A549 (cell line): Measurements from ENCODE around the gene SIAE.

ENCODE experiments used
- FOSB ChIP-seq: fragments of 250-450 bp; sonication (Bioruptor Pico); IDR thresholded peaks from 2 replicates; pipeline ENCODE4 v1.5.0; 2020; ENCODE audit warnings: mild to moderate bottlenecking, moderate library complexity
- KDM5A ChIP-seq: fragments of 200-600 bp; sonication (generic); IDR thresholded peaks from 2 replicates; pipeline ENCODE4 v1.6.1; 2016; ENCODE audit warnings: antibody characterized with exemption, mild to moderate bottlenecking
- MAZ ChIP-seq: fragments of 150-350 bp; IDR thresholded peaks from 2 replicates; pipeline ENCODE4 v1.6.1; 2014; ENCODE audit warnings: antibody characterized with exemption, low read depth, low read length, borderline replicate concordance
- MYC ChIP-seq: IDR thresholded peaks from 2 replicates; pipeline ENCODE4 v1.6.1; 2012; ENCODE audit warnings: mild to moderate bottlenecking, inconsistent platforms, low read length, improper control_type of control experiment, borderline replicate concordance
- POLR2A ChIP-seq: IDR thresholded peaks from 2 replicates; pipeline ENCODE4 v1.6.1; 2012; ENCODE audit warnings: mild to moderate bottlenecking, low read length
- RAD21 ChIP-seq, 2 experiments: fragments of >200 bp in 1 of 2; sonication (Bioruptor Twin) in 1 of 2; formaldehyde crosslinking in 1 of 2; IDR thresholded peaks in 1 of 2; conservative IDR thresholded peaks in 1 of 2; 2 replicates in 1 of 2; 3 replicates in 1 of 2; pipeline ENCODE4 v1.6.1; 2012 to 2018; ENCODE audit warnings: inconsistent platforms in 1 of 2
- RFX5 ChIP-seq: fragments of 450-650 bp; IDR thresholded peaks from 2 replicates; pipeline ENCODE4 v1.7.1; 2014; ENCODE audit warnings: antibody characterized with exemption, mild to moderate bottlenecking, moderate library complexity
- ZFP36 ChIP-seq: fragments of 450-650 bp; IDR thresholded peaks from 2 replicates; pipeline ENCODE4 v1.6.1; 2014; ENCODE audit warnings: borderline replicate concordance; ENCODE audit not compliant: partially characterized antibody
- TF ChIP-seq, protein P1 (sequence below): fragments of >200 bp; sonication (Bioruptor Twin); formaldehyde crosslinking; IDR thresholded peaks from 3 replicates; pipeline ENCODE4 v1.5.1; 2016

DNA sequence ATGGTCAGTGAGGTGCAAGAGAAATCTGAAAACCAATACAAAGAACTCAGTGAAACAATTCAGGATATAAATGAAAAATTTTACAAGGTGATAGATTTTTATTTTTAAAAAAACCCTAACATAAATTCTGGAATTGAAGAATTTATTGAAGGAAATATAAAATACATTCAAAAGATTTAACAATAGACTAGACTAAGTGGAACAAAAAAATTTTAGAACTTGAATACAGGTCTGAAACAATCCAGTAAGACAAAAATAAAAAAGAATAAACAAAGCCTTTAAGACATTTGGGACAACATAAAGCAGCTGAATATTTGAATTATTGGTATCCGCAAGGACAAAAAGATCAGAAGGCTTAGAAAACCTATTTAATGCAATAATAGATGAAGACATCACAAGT lies 8.9 kb upstream of the SIAE start:
- TF ChIP-seq MAZ (no peak), RFX5 (no peak), KDM5A (no peak), RAD21 (conservative IDR thresholded peaks at IDR 0.05 in 1 of 2, IDR thresholded peaks at IDR 0.05 in 1 of 2) (no peak), MYC (no peak), POLR2A (no peak), FOSB (CRISPR knock-in tag) (no peak), ZFP36 (no peak)
- TF ChIP-seq, protein P1, sequence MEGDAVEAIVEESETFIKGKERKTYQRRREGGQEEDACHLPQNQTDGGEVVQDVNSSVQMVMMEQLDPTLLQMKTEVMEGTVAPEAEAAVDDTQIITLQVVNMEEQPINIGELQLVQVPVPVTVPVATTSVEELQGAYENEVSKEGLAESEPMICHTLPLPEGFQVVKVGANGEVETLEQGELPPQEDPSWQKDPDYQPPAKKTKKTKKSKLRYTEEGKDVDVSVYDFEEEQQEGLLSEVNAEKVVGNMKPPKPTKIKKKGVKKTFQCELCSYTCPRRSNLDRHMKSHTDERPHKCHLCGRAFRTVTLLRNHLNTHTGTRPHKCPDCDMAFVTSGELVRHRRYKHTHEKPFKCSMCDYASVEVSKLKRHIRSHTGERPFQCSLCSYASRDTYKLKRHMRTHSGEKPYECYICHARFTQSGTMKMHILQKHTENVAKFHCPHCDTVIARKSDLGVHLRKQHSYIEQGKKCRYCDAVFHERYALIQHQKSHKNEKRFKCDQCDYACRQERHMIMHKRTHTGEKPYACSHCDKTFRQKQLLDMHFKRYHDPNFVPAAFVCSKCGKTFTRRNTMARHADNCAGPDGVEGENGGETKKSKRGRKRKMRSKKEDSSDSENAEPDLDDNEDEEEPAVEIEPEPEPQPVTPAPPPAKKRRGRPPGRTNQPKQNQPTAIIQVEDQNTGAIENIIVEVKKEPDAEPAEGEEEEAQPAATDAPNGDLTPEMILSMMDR: no peak
